H1 (cell line): ENCODE results near the gene IFNL3. TPM values are rescaled to one million over a fixed set of nuclear protein-coding genes. Genes with fewer than 3 reads are reported as not detected.

Experiments
- CTCF ChIA-PET: fragments of 300-600 bp; sonication (Branson Sonifier 250); formaldehyde crosslinking; loops from one replicate; lab custom pipeline; 2021; ENCODE audit not compliant: partially characterized antibody; lab: Charles Lee
- POLR2A ChIA-PET: fragments of 300-600 bp; sonication (Branson Sonifier 250); formaldehyde crosslinking; loops from one replicate; lab custom pipeline; 2021; ENCODE audit warnings: inconsistent platforms; ENCODE audit not compliant: partially characterized antibody; lab: Charles Lee
- DNase-seq, 2 experiments: peaks; one replicate each; pipeline versions ENCODE4 v3.0.0 to v3.0.0-alpha.2; 2010 to 2022; ENCODE audit warnings: low spot score in 2 of 2, low read depth in 1 of 2, mixed read lengths in 1 of 2
- FAIRE-seq: peaks from 2 replicates; lab custom pipeline; 2011; peaks lifted over from hg19 to GRCh38; lab: Jason Lieb, UNC
- H2AFZ ChIP-seq: 2 replicates; pipeline ENCODE4 v1.8.1; 2012; ENCODE audit warnings: low read length, inconsistent platforms
- H2AK5ac ChIP-seq: 2 replicates; pipeline ENCODE4 v1.6.1; 2013; ENCODE audit warnings: low read depth, low read length
- H2BK120ac ChIP-seq: replicated peaks from 2 replicates; pipeline ENCODE3; 2013; ENCODE audit warnings: low read depth, low read length, inconsistent platforms
- H2BK12ac ChIP-seq: 2 replicates; pipeline ENCODE4 v1.6.1; 2013; ENCODE audit warnings: low read depth, low read length
- H2BK15ac ChIP-seq: 2 replicates; pipeline ENCODE4 v1.6.1; 2013; ENCODE audit warnings: low read length
- H2BK20ac ChIP-seq: 2 replicates; pipeline ENCODE4 v1.6.1; 2013; ENCODE audit warnings: low read length
- H2BK5ac ChIP-seq: 2 replicates; pipeline ENCODE4 v1.6.1; 2013; ENCODE audit warnings: low read depth, low read length
- H3K14ac ChIP-seq: 2 replicates; pipeline ENCODE4 v1.6.1; 2013; ENCODE audit warnings: inconsistent platforms; ENCODE audit not compliant: insufficient read length
- H3K18ac ChIP-seq: 2 replicates; pipeline ENCODE4 v1.6.1; 2013; ENCODE audit warnings: low read length; ENCODE audit errors: extremely low read depth
- H3K23ac ChIP-seq: 2 replicates; pipeline ENCODE4 v1.6.1; 2013; ENCODE audit warnings: inconsistent platforms; ENCODE audit not compliant: insufficient read length
- H3K23me2 ChIP-seq: 2 replicates; pipeline ENCODE4 v1.6.1; 2013; ENCODE audit warnings: low read depth, low read length
- H3K27ac ChIP-seq: 2 replicates; pipeline ENCODE4 v1.6.1; 2011; ENCODE audit warnings: low read depth, low read length, inconsistent platforms
- H3K27me3 ChIP-seq, 4 experiments: replicated peaks in 1 of 4; 1 replicate in 1 of 4; 2 replicates in 3 of 4; pipeline versions ENCODE4 v1.6.1 to v1.8.1; 2011 to 2013; ENCODE audit warnings: low read length in 3 of 4, mild to moderate bottlenecking in 3 of 4, inconsistent platforms in 2 of 4, mixed read lengths in 2 of 4, moderate library complexity in 1 of 4; ENCODE audit not compliant: control insufficient read depth in 3 of 4, insufficient read depth in 3 of 4; ENCODE audit errors: extremely low read depth in 1 of 4
- H3K36me3 ChIP-seq, 4 experiments: 2 replicates each; pipeline versions ENCODE4 v1.6.1 to v1.8.1; 2011 to 2013; ENCODE audit warnings: mild to moderate bottlenecking in 4 of 4, low read length in 3 of 4, moderate library complexity in 2 of 4, control low read depth in 1 of 4, inconsistent platforms in 1 of 4; ENCODE audit not compliant: insufficient read depth in 4 of 4, control insufficient read depth in 2 of 4
- H3K4ac ChIP-seq: replicated peaks from 2 replicates; pipeline ENCODE3; 2013; ENCODE audit warnings: low read length, low read depth, mixed read lengths, inconsistent platforms; ENCODE audit not compliant: insufficient read length
- H3K4me1 ChIP-seq, 4 experiments: replicated peaks in 1 of 4; 1 replicate in 1 of 4; 2 replicates in 3 of 4; pipeline versions ENCODE4 v1.6.1 to v1.8.1; 2011 to 2013; ENCODE audit warnings: low read length in 3 of 4, inconsistent platforms in 2 of 4, mixed read lengths in 1 of 4; ENCODE audit not compliant: insufficient read depth in 4 of 4, control insufficient read depth in 3 of 4
- H3K4me2 ChIP-seq, 2 experiments: 2 replicates each; pipeline versions ENCODE4 v1.6.1 to v1.8.1; 2011 to 2013; ENCODE audit warnings: low read depth in 2 of 2, low read length in 2 of 2, control low read depth in 1 of 2, inconsistent platforms in 1 of 2, mild to moderate bottlenecking in 1 of 2; ENCODE audit not compliant: insufficient read depth in 1 of 2
- H3K4me3 ChIP-seq, 4 experiments: fragments of 200-600, 300-600 bp in 1 of 4; sonication (generic), shearing (Covaris generic), sonication (Bioruptor Twin) in 1 of 4; 2 replicates each; pipeline versions ENCODE4 v1.5.1 to v1.8.1; 2011 to 2016; ENCODE audit warnings: low read length in 4 of 4, low read depth in 3 of 4, control low read depth in 2 of 4, inconsistent platforms in 2 of 4, mild to moderate bottlenecking in 2 of 4, mixed read lengths in 1 of 4, moderate library complexity in 1 of 4; ENCODE audit not compliant: insufficient read depth in 2 of 4; ENCODE audit errors: extremely low read depth in 1 of 4
- H3K56ac ChIP-seq: replicated peaks from 2 replicates; pipeline ENCODE3; 2013; ENCODE audit warnings: low read depth, mild to moderate bottlenecking, mixed read lengths, low read length, inconsistent platforms; ENCODE audit not compliant: insufficient read length
- H3K79me1 ChIP-seq: 2 replicates; pipeline ENCODE4 v1.6.1; 2013; ENCODE audit warnings: low read depth, low read length, control low read depth
- H3K79me2 ChIP-seq, 2 experiments: 2 replicates each; pipeline versions ENCODE4 v1.6.1 to v1.8.1; 2012 to 2013; ENCODE audit warnings: low read length in 2 of 2, mild to moderate bottlenecking in 2 of 2, inconsistent platforms in 1 of 2; ENCODE audit not compliant: insufficient read depth in 2 of 2, control insufficient read depth in 1 of 2
- H3K9ac ChIP-seq, 4 experiments: replicated peaks in 1 of 4; 1 replicate in 1 of 4; 2 replicates in 3 of 4; pipeline versions ENCODE4 v1.6.1 to v1.8.1; 2011 to 2013; ENCODE audit warnings: low read depth in 3 of 4, low read length in 3 of 4, control low read depth in 2 of 4, mild to moderate bottlenecking in 2 of 4, moderate library complexity in 2 of 4, inconsistent platforms in 1 of 4; ENCODE audit errors: extremely low read depth in 1 of 4
- H3K9me3 ChIP-seq, 2 experiments: 2 replicates each; pipeline versions ENCODE4 v1.6.1 to v1.8.1; 2012 to 2013; ENCODE audit warnings: mild to moderate bottlenecking in 2 of 2, moderate library complexity in 2 of 2, control low read depth in 1 of 2, inconsistent platforms in 1 of 2, low read depth in 1 of 2, low read length in 1 of 2, mixed read lengths in 1 of 2; ENCODE audit not compliant: insufficient read depth in 2 of 2
- H4K20me1 ChIP-seq, 2 experiments: replicated peaks in 1 of 2; 2 replicates each; pipeline versions ENCODE3 to v1.8.1; 2011 to 2013; ENCODE audit warnings: inconsistent platforms in 2 of 2, low read length in 2 of 2, mild to moderate bottlenecking in 1 of 2; ENCODE audit not compliant: insufficient read depth in 2 of 2, control insufficient read depth in 1 of 2
- H4K5ac ChIP-seq: 2 replicates; pipeline ENCODE4 v1.6.1; 2013; ENCODE audit warnings: low read length, low read depth, mixed read lengths, inconsistent platforms; ENCODE audit not compliant: insufficient read length
- H4K8ac ChIP-seq: 2 replicates; pipeline ENCODE4 v1.8.0; 2013; ENCODE audit warnings: mild to moderate bottlenecking, moderate library complexity, low read length, inconsistent platforms; ENCODE audit not compliant: insufficient read depth; ENCODE audit errors: extremely low read depth
- H4K91ac ChIP-seq: replicated peaks from 2 replicates; pipeline ENCODE3; 2013; ENCODE audit warnings: low read length, mixed read lengths, inconsistent platforms; ENCODE audit not compliant: insufficient read length
- ASH2L ChIP-seq: fragments of 200-600, 300-600 bp; sonication (generic); IDR thresholded peaks from one replicate; pipeline ENCODE4 v1.7.1; 2017; ENCODE audit warnings: low read length
- CTBP2 ChIP-seq: IDR thresholded peaks from 2 replicates; pipeline ENCODE4 v1.7.0; 2011; ENCODE audit warnings: borderline replicate concordance, mild to moderate bottlenecking, moderate library complexity, mixed read lengths, low read length; ENCODE audit not compliant: insufficient read depth, insufficient read length
- JUN ChIP-seq: IDR thresholded peaks from 2 replicates; pipeline ENCODE4 v1.6.1; 2011; ENCODE audit warnings: low read depth, mild to moderate bottlenecking, improper control_type of control experiment, low read length
- SAP30 ChIP-seq: fragments of 300-600 bp; sonication (generic); IDR thresholded peaks from 2 replicates; pipeline ENCODE4 v1.7.1; 2012; ENCODE audit warnings: low read length, moderate library complexity, mild to moderate bottlenecking, inconsistent platforms; ENCODE audit not compliant: insufficient read depth, insufficient replicate concordance
- SIX5 ChIP-seq: IDR thresholded peaks from 2 replicates; pipeline ENCODE4 v1.6.1; 2011; ENCODE audit warnings: mild to moderate bottlenecking, low read depth, low read length
- SUZ12 ChIP-seq: fragments of 200-600 bp; sonication (generic); IDR thresholded peaks from 2 replicates; pipeline ENCODE4 v1.6.1; 2012; ENCODE audit warnings: mild to moderate bottlenecking, inconsistent platforms, low read length, moderate library complexity, mixed read lengths
- WGBS, 2 experiments: shearing (Covaris generic) in 1 of 2; methylation state at CpG; one replicate each; pipeline versions ENCODE4 v1.1.6 to v1.1.7; 2013 to 2015; ENCODE audit warnings: low lambda C conversion rate in 2 of 2, mixed read lengths in 2 of 2, inconsistent platforms in 1 of 2, low coverage in 1 of 2, missing lambda C conversion rate in 1 of 2; ENCODE audit not compliant: insufficient replicate concordance in 2 of 2, insufficient coverage in 1 of 2, insufficient read length in 1 of 2; ENCODE audit errors: extremely low coverage in 1 of 2, missing lambda C conversion rate in 1 of 2; 5-methylcytosine and 5-hydroxymethylcytosine counted together
- polyA plus RNA-seq, 7 experiments: library from polyadenylated mRNA; depleted of rRNA in 3 of 7; stranded (reverse) in 5 of 7; unstranded in 2 of 7; fragments of >200 nt in 5 of 7; fragments of 200-250 nt in 2 of 7; gene quantifications; 1 replicate in 5 of 7; 2 replicates in 1 of 7; 4 replicates in 1 of 7; pipeline versions ENCODE4 v1.2.1 to v1.2.3, GENCODE V29; 2011 to 2013; ENCODE audit warnings: missing spikeins in 2 of 7, mixed read lengths in 2 of 7
- total RNA-seq: library from RNA; stranded (reverse); fragmentation: NEBNext Ultra II Directional; extraction: Animal tissue kit (Norgen Biotek cat#: 25700); gene quantifications from 2 replicates; pipeline ENCODE4 v1.2.1, GENCODE V29; 2021
- TF ChIP-seq, protein P1 (sequence below): IDR thresholded peaks from 2 replicates; pipeline ENCODE4 v1.6.1; 2012; ENCODE audit warnings: inconsistent platforms
- TF ChIP-seq, protein P2 (sequence below), 3 experiments: IDR thresholded peaks; 1 replicate in 2 of 3; 2 replicates in 1 of 3; pipeline versions ENCODE4 v1.5.1 to v1.6.1; 2011; ENCODE audit warnings: low read length in 3 of 3, mild to moderate bottlenecking in 3 of 3, inconsistent platforms in 2 of 3, low read depth in 1 of 3, moderate library complexity in 1 of 3; ENCODE audit not compliant: insufficient read depth in 1 of 3; ENCODE audit errors: control extremely low read depth in 1 of 3

IFNL3 gene
- total and polyA plus RNA-seq, 2 of the 8 experiments (the other 6 are each of a cell fraction or from before 2014, with no cell fraction given): 0.11 TPM; not detected in 1

DNA sequence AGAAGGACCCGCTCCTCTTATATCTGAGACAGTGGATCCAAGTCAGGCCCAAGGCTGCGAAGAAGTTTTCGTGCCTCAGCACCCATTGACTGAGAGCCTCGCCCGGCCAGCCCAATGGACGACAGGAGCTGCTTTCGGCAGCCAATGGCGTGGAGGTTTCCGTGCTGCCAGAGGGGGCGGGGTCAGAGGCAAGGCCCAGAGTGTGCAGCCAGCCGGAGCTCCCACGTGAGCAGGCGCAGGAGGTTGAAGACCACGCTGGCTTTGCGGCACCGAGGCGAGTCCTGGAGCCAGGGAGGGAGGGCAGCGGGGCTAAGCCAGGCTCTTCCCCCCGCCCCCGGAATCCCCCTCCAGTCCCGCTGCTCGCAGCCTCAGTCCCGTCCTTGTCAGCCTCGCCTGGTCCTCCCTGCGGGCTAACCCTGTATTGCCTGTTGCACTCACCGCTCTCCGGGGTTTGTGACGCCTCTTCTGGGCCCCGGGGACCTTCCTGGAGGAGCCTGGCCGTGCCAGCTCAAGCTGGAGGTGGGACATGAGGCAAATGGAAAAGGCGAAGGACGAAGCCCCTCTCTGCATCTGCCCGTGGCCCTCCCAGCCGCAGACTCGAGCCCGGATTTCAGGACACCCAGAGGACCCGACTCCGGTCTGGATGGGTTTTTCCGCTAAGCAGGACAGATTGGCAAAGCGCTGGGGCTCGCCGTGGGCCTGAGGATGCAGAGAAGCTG lies 2.3 kb upstream of the IFNL3 start:
- H3K27me3 ChIP-seq: peaks cover 29 to 43% (median 36%) of the 10 kb centered on the region in 4 experiments
- peaks cover 0 to 3% of the 10 kb centered on the region in 2 experiments; a peak in 1 of 4 replicates for H3K9me3 ChIP-seq
- ChIA-PET CTCF (interaction anchor here (0.6 to 1.6 kb wide), 8 partner anchors 15 to 135 kb away, joined by 3 to 5 read pairs (median 4); no protein-coding TSS in a partner anchor), POLR2A (interaction anchor here (0.8 kb wide), 1 partner anchor 79 kb away, joined by 3 read pairs; no protein-coding TSS in a partner anchor)
- H2AK5ac ChIP-seq: no peak overlapping the region
- no peak overlapping the region for H3K56ac ChIP-seq
- DNase-seq: peak in 1 of 2 experiments; percentile 85
- peak overlapping the region; percentile 32 to 81 for H3K4me2 ChIP-seq
- no peak overlapping the region for H3K4ac ChIP-seq
- no peak overlapping the region for H3K23ac ChIP-seq
- H4K5ac ChIP-seq: no peak overlapping the region
- H2BK5ac ChIP-seq: no peak overlapping the region
- H4K20me1 ChIP-seq: peaks cover 0 to 5% of the 10 kb centered on the region in 2 experiments
- H2AFZ ChIP-seq: peak overlapping the region; percentile 28; the same call in 1 of the 2 replicates
- H3K23me2 ChIP-seq: peaks cover 8% of the 10 kb centered on the region; the same call in 1 of the 2 replicates
- H3K36me3 ChIP-seq: no peaks in the 10 kb centered on the region
- H2BK120ac ChIP-seq: no peak overlapping the region
- no peaks in the 10 kb centered on the region for H3K79me1 ChIP-seq
- no peak overlapping the region for H4K91ac ChIP-seq
- H4K8ac ChIP-seq: peak overlapping the region; percentile 31; the same call in 1 of the 2 replicates
- H2BK12ac ChIP-seq: no peak overlapping the region
- no peak overlapping the region for H2BK15ac ChIP-seq
- H3K14ac ChIP-seq: no peak overlapping the region
- no peaks in the 10 kb centered on the region for H3K79me2 ChIP-seq
- 18% methylated on average over 25 of the region's 42 CpGs; no CpG with 5 or more reads in 1 of the 2 experiments for WGBS, 2 experiments
- H2BK20ac ChIP-seq: no peak overlapping the region
- H3K4me1 ChIP-seq: peaks cover 0 to 14% (median 7%) of the 10 kb centered on the region in 4 experiments; a peak in 5 of 7 replicates
- no peak for FAIRE-seq
- H3K4me3 ChIP-seq: peak overlapping the region in 2 of 4 experiments; percentile 29 to 51; a peak in 3 of 8 replicates
- H3K27ac ChIP-seq: no peak overlapping the region
- no peak overlapping the region for H3K9ac ChIP-seq
- H3K18ac ChIP-seq: no peak overlapping the region
- TF ChIP-seq SAP30 (no peak), SUZ12 (no peak; the same call in 1 of the 2 replicates), SIX5 (no peak), CTBP2 (no peak), ASH2L (no peak), JUN (no peak)
- TF ChIP-seq, protein P1, sequence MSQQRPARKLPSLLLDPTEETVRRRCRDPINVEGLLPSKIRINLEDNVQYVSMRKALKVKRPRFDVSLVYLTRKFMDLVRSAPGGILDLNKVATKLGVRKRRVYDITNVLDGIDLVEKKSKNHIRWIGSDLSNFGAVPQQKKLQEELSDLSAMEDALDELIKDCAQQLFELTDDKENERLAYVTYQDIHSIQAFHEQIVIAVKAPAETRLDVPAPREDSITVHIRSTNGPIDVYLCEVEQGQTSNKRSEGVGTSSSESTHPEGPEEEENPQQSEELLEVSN: peak; percentile 83
- TF ChIP-seq, protein P2, sequence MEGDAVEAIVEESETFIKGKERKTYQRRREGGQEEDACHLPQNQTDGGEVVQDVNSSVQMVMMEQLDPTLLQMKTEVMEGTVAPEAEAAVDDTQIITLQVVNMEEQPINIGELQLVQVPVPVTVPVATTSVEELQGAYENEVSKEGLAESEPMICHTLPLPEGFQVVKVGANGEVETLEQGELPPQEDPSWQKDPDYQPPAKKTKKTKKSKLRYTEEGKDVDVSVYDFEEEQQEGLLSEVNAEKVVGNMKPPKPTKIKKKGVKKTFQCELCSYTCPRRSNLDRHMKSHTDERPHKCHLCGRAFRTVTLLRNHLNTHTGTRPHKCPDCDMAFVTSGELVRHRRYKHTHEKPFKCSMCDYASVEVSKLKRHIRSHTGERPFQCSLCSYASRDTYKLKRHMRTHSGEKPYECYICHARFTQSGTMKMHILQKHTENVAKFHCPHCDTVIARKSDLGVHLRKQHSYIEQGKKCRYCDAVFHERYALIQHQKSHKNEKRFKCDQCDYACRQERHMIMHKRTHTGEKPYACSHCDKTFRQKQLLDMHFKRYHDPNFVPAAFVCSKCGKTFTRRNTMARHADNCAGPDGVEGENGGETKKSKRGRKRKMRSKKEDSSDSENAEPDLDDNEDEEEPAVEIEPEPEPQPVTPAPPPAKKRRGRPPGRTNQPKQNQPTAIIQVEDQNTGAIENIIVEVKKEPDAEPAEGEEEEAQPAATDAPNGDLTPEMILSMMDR (IDR thresholded peaks at IDR 0.05; ENCODE audit: control extremely low read depth in 1 of 3, insufficient read depth in 1 of 3, low read depth in 1 of 3, low read length in 3 of 3): no peak
